Activated naive CD8-positive, alpha-beta T cell treated with anti-CD3 and anti-CD28 coated beads, Interleukin-2, amount 10 ng/mL, durations not matched to agents 7 days and 5 days (primary cell): ENCODE results near the gene DCLRE1B. TPM values are rescaled to one million over a fixed set of nuclear protein-coding genes. Genes with fewer than 3 reads are reported as not detected.

ENCODE experiments used
- ATAC-seq: fragments of 150-1000 bp; cut with Tn5 transposase; one replicate; pipeline ENCODE4 v1.10.0; 2021; ENCODE audit warnings: low read depth, moderate library complexity
- POLR2A ChIA-PET: fragments of 350-600 bp; sonication (Branson Sonifier 250); formaldehyde crosslinking; loops from one replicate; lab custom pipeline; 2021; ENCODE audit warnings: antibody characterized with exemption; lab: Charles Lee
- DNase-seq: peaks from one replicate; pipeline ENCODE4 v3.0.0; 2021
- H3K27ac Mint-ChIP-seq: one replicate; pipeline ENCODE4 v1.8.0; 2022; ENCODE audit warnings: mild to moderate bottlenecking, mixed read lengths
- H3K27me3 Mint-ChIP-seq: one replicate; pipeline ENCODE4 v1.8.0; 2022; ENCODE audit warnings: mild to moderate bottlenecking, moderate library complexity, mixed read lengths
- H3K36me3 Mint-ChIP-seq: one replicate; pipeline ENCODE4 v1.8.0; 2021; ENCODE audit warnings: mild to moderate bottlenecking, mixed read lengths
- H3K4me1 Mint-ChIP-seq: one replicate; pipeline ENCODE4 v1.8.0; 2021; ENCODE audit warnings: mixed read lengths
- H3K4me3 Mint-ChIP-seq: one replicate; pipeline ENCODE4 v1.8.0; 2022; ENCODE audit warnings: mild to moderate bottlenecking, moderate library complexity, mixed read lengths
- H3K9me3 Mint-ChIP-seq: one replicate; pipeline ENCODE4 v1.8.0; 2021; ENCODE audit warnings: mixed read lengths
- total RNA-seq, 2 experiments: library from RNA; stranded (reverse); gene quantifications; one replicate each; pipeline ENCODE4 v1.2.3, GENCODE V29; 2021

The DCLRE1B gene
- total RNA-seq, 2 experiments from 2014 or later: 13.4 to 14.3 TPM

DNA sequence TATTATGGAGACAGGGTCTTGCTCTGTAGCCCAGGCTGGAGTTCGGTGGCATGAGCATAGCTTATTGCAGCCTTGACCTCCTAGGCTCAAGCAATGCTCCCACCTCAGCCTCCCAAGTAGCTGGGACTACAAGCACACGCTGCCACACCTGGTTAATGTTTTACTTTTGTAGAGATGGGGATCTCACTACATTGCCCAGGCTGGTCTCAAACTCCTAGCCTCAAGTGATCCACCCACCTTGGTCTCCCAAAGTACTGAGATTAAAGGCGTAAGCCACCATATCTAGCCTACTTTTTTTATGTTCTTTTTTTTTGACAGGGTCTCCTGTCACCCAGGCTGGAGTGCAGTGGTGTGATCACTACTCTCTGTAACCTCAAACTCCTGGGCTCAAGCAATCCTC lies 11.9 kb upstream of the DCLRE1B start:
- Mint-ChIP-seq H3K36me3 (peaks cover 37% of the 10 kb centered on the region), H3K9me3 (no peaks in the 10 kb centered on the region), H3K4me3 (no peak overlapping the region), H3K27me3 (no peaks in the 10 kb centered on the region), H3K27ac (no peak overlapping the region), H3K4me1 (peaks cover 7% of the 10 kb centered on the region)
- POLR2A ChIA-PET: interaction anchor here (1.3 kb wide), 1 partner anchor 12 kb away, joined by 5 read pairs; no protein-coding TSS in a partner anchor
- ATAC-seq: no peak
- no peak for DNase-seq

DNA sequence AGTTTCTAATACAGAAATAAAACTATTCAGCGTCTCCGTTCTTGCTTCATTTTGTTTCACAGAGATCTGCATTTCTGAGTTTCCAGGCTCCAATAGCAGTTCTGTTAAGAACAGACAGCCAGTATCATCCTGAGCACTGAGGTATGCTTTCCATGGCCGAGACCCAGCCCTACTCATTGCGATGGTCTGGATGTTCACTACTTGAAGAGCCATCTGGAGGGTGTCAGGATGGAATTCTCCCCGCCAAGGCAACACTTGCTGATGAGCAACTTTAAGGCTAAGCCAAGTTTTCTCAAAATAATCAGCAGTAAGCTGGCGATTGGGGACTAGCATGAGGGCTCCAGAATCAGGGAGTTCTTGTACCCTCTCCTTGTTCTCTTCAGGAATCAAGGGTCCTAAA lies 10.0 kb upstream of the DCLRE1B start:
- POLR2A ChIA-PET: no interaction called here
- no peak for DNase-seq
- no peak overlapping the region for H3K4me3 Mint-ChIP-seq
- H3K36me3 Mint-ChIP-seq: peaks cover 53% of the 10 kb centered on the region
- peaks cover 16% of the 10 kb centered on the region for H3K4me1 Mint-ChIP-seq
- no peak for ATAC-seq
- no peaks in the 10 kb centered on the region for H3K27me3 Mint-ChIP-seq
- H3K27ac Mint-ChIP-seq: no peak overlapping the region
- no peaks in the 10 kb centered on the region for H3K9me3 Mint-ChIP-seq

DNA sequence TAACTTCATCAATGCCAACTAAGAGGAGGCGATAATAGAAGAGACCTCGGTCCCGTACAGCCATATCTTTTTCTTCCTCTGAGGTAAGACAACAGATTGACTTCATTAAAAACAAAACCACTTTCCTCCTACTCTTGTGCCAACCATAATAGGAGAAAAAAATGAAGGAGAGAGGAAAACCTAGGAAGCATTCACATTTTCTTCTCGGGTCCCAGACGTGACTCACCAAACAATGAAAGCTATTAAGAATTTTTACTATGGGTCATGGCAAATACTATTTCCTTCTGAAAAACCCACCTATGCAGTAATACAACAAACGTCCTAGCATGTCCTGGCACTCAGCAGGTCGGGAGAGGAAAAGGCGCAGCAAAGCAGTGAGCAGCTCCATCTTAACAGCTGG lies 9.2 kb upstream of the DCLRE1B start:
- Mint-ChIP-seq H3K27me3 (no peaks in the 10 kb centered on the region), H3K27ac (peak overlapping the region; percentile 11), H3K36me3 (peaks cover 56% of the 10 kb centered on the region), H3K4me1 (peaks cover 16% of the 10 kb centered on the region), H3K4me3 (no peak overlapping the region), H3K9me3 (no peaks in the 10 kb centered on the region)
- ATAC-seq (no peak), DNase-seq (no peak)
- POLR2A ChIA-PET: interaction anchor here (0.6 to 1.1 kb wide), 2 partner anchors 24 to 27 kb away, joined by 3 read pairs; no protein-coding TSS in a partner anchor

DNA sequence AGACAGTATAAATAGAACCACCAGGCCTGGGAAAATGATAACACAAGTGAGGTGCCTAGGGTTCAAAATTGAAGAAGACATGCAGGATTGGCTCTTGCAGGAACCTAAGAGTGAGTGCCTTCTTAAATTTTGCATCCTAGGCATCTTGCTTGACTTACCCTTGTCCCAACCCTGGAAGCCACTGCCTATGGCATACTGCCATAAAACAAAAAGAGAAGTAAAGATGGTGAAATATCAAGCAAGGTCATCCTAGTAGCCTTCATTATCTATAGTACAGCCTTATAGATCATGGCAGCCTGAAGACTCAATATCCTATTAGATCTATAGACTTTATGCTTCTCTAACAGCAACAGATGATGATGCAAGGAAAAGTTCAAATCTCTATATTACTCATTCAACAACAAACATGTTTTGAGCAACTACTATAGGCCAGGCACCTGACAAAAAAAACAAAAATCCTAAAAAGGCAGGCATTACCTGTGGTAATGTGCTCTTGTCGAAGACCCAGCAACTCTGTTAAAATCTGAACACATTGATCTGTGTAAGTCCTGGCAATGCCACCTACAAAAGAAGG lies 6.8 kb upstream of the DCLRE1B start:
- H3K27me3 Mint-ChIP-seq: no peaks in the 10 kb centered on the region
- POLR2A ChIA-PET: no interaction called here
- peaks cover 35% of the 10 kb centered on the region for H3K4me1 Mint-ChIP-seq
- peak overlapping the region; percentile 56 for H3K27ac Mint-ChIP-seq
- no peak for ATAC-seq
- no peak for DNase-seq
- H3K4me3 Mint-ChIP-seq: no peak overlapping the region
- H3K9me3 Mint-ChIP-seq: no peaks in the 10 kb centered on the region
- H3K36me3 Mint-ChIP-seq: peaks cover 68% of the 10 kb centered on the region

DNA sequence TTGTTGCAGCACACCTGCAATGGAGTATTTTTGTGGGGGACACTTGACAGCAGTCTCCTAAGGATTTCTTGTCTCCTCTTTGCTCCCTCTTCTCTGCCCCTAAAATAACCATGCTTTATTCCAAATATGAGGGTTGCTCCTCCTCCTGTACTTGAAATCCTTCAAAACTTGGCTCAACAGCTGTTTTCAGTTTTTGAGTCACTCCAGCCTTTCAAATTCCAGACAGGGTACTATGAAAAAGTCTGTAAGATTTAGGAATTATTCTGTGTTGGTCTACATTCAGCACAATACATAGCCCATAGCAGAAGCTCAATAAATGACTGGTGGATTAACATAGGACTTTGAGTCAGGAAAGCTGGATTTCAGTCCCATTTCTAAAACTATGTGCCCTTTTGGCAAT lies 6.0 kb upstream of the DCLRE1B start:
- no peak overlapping the region for H3K27ac Mint-ChIP-seq
- no peaks in the 10 kb centered on the region for H3K9me3 Mint-ChIP-seq
- H3K27me3 Mint-ChIP-seq: no peaks in the 10 kb centered on the region
- POLR2A ChIA-PET: interaction anchor here (0.6 kb wide), 1 partner anchor 46 kb away, joined by 4 read pairs; no protein-coding TSS in a partner anchor
- H3K36me3 Mint-ChIP-seq: peaks cover 68% of the 10 kb centered on the region
- H3K4me3 Mint-ChIP-seq: no peak overlapping the region
- ATAC-seq (no peak), DNase-seq (no peak)
- H3K4me1 Mint-ChIP-seq: peaks cover 41% of the 10 kb centered on the region

DNA sequence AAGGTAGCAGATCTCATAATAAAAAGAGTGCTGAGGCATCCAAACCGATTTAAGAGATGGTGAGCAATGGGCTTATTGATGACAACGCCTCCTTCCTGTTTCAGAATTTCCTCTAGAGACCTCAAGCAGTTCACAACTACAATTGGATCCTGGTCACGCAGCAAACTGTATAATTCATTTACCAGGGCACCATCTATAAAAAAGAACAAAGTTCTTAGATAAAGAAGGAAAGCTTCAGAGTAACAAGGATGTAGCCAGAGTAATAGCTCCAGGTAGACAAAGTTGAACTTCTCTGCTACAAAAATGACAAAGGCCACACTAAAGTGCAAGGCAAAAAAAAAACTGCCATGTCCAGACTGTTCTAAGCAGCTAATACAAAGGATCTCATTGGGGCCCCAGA lies 3.9 kb upstream of the DCLRE1B start:
- H3K9me3 Mint-ChIP-seq: no peaks in the 10 kb centered on the region
- H3K27ac Mint-ChIP-seq: peak overlapping the region; percentile 80
- POLR2A ChIA-PET: interaction anchor here (0.6 to 7.7 kb wide), 4 partner anchors 27 to 151 kb away, joined by 3 to 148 read pairs (median 4); partner anchors contain the start of gene HIPK1
- H3K4me1 Mint-ChIP-seq: peaks cover 44% of the 10 kb centered on the region
- H3K36me3 Mint-ChIP-seq: peaks cover 55% of the 10 kb centered on the region
- DNase-seq (no peak), ATAC-seq (no peak)
- H3K27me3 Mint-ChIP-seq: no peaks in the 10 kb centered on the region
- H3K4me3 Mint-ChIP-seq: peak overlapping the region; percentile 46

DNA sequence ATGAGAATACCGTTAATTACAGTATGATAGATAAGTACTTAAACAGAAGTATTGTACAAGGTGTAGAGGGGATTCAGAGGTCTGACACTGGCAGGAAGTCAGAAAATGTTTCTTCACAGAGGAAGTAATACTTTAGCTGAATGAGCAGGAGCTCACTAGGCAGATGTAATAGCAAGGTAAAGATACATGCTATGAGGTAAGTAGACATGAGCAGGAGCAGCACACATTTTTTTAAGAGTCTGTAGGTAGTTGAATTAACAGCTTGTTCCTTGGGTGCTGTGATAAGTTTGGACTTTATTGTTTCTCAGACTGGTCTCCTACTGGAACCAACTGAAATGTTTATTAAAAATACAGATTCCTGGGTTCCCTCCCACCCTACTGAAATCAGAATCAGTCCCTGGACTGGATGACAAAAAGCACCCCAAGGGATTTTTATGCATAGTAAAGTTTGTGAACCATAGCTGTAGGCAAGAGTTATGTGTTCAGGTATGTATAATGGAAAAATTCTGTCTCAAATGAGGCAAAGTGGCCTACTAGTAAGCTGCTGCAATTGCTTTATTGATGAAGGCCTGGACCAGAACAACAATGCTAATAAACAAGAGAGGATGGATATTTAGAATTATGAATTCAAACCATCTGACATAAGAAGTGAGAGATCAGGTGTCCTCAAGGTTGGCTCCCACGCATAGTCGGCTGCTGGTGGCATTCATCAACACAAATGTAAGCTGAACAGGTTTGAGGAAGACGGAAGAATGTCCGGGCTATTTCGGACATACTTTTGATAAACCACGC lies 1.4 kb upstream of the DCLRE1B start:
- no peak for DNase-seq
- no peak for ATAC-seq
- Mint-ChIP-seq H3K4me1 (peaks cover 50% of the 10 kb centered on the region), H3K36me3 (peaks cover 45% of the 10 kb centered on the region), H3K4me3 (peak overlapping the region; percentile 99), H3K27ac (peak overlapping the region; percentile 91), H3K27me3 (no peaks in the 10 kb centered on the region), H3K9me3 (no peaks in the 10 kb centered on the region)
- POLR2A ChIA-PET: interaction anchor here (0.7 to 7.7 kb wide), 16 partner anchors 17 to 830 kb away, joined by 3 to 148 read pairs (median 6); partner anchors contain the start of genes HIPK1, LRIG2 and RSBN1

DNA sequence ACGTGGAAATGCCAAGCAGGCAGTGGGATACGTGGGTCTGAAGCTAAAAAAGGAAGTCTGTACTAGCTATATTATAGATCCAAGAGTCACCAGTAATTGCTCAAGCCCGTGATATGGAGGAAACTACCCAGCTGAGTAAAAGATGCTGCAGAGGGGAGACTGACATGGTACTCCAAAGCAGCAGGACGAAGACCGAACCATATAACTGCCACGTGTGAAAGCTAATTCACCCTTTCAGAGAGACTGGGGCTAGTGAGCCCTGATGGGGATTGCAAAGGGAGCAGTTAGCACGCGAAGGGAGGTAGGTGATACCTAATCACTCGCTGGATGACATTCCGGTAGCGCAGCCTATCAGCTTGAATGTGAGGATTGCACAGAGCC lies 843 bp upstream of the DCLRE1B start:
- Mint-ChIP-seq H3K9me3 (no peaks in the 10 kb centered on the region), H3K36me3 (peaks cover 41% of the 10 kb centered on the region), H3K27ac (peak overlapping the region; percentile 91), H3K4me1 (peaks cover 47% of the 10 kb centered on the region), H3K4me3 (peak overlapping the region; percentile 99), H3K27me3 (no peaks in the 10 kb centered on the region)
- ATAC-seq: peak; percentile 36
- DNase-seq: no peak
- POLR2A ChIA-PET: interaction anchor here (0.7 to 7.7 kb wide), 16 partner anchors 21 to 831 kb away, joined by 3 to 148 read pairs (median 6); partner anchors contain the start of genes HIPK1, LRIG2 and RSBN1

DNA sequence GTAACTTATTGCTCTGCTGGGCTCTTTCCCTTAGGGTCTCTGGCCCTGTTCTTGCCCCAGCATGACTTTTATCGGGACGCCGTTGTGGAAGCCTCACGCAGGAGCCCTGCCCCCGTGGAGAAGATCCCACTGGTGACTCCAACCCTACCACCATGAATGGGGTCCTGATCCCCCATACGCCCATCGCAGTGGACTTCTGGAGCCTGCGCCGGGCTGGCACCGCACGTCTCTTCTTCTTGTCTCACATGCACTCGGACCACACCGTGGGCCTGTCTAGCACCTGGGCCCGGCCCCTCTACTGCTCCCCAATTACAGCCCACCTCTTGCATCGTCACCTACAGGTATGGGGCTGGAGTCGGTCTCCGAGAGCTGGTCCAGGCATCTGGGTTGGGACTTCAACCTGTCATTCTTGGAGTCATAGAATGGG lies 322 bp downstream of the DCLRE1B start:
- peak overlapping the region; percentile 91 for H3K27ac Mint-ChIP-seq
- POLR2A ChIA-PET: interaction anchor here (0.6 to 7.7 kb wide), 7 partner anchors 21 to 96 kb away, joined by 3 to 148 read pairs (median 5); partner anchors contain the start of genes HIPK1 and RSBN1
- ATAC-seq: no peak
- DNase-seq: no peak
- peaks cover 30% of the 10 kb centered on the region for H3K36me3 Mint-ChIP-seq
- H3K27me3 Mint-ChIP-seq: no peaks in the 10 kb centered on the region
- peaks cover 53% of the 10 kb centered on the region for H3K4me1 Mint-ChIP-seq
- H3K4me3 Mint-ChIP-seq: peak overlapping the region; percentile 99
- H3K9me3 Mint-ChIP-seq: no peaks in the 10 kb centered on the region

DNA sequence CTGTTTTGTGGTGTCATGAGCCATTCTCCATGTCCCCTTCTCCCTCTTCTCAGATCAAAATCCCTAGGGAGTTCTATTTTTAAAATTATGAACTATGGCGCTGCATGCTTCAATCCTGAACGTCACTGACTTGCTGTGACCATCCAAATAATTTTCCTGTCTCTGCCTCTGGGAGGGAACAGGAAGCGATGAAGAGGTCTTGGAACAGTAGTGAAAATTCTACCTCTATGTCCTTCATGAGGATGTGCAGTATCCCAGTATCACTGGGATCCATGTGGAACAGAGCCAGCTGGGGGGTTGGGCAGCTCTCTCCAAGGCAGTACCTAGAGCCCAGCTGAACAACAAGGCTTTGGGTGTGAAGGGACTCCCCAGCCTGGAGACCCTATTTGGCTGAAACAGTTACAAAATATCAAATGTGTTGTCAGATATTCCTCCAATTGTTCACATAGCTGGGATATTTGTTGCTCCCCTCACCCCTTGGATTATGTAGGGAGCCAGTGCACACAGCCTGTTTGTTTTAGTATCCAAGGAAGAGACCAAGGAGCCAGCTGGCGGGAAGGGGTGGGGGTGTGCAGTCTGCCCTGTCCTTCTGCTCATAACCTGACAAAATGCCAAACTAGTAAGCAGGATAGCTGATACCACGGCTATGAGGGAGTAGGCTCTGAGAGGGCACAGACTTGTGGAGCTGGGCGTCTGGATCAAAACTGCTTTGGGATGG lies 7.6 kb downstream of the DCLRE1B start:
- peaks cover 25% of the 10 kb centered on the region for H3K4me1 Mint-ChIP-seq
- H3K4me3 Mint-ChIP-seq: no peak overlapping the region
- H3K36me3 Mint-ChIP-seq: peaks cover 23% of the 10 kb centered on the region
- POLR2A ChIA-PET: interaction anchor here (1.6 kb wide), 1 partner anchor 17 kb away, joined by 5 read pairs; no protein-coding TSS in a partner anchor
- ATAC-seq: no peak
- H3K27me3 Mint-ChIP-seq: no peaks in the 10 kb centered on the region
- no peaks in the 10 kb centered on the region for H3K9me3 Mint-ChIP-seq
- H3K27ac Mint-ChIP-seq: no peak overlapping the region
- no peak for DNase-seq

DNA sequence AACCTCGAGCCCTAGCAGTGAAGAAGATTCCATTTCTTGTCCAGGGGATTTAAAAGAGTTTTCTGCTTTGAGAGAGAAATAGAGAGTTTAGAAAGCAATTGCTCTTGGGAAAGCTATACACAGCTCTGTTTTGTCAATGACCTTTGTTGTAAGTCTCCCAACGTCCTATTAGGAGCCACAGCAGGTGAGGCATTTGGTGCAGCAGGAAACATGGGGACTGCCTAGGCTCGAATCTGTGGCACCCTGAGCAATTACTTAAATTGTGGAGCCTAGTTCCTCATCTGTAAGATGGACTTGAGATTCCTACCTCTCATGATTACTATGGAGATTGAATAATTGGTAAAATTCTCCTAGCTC lies 8.2 kb downstream of the DCLRE1B start:
- H3K27me3 Mint-ChIP-seq: no peaks in the 10 kb centered on the region
- peaks cover 20% of the 10 kb centered on the region for H3K4me1 Mint-ChIP-seq
- H3K36me3 Mint-ChIP-seq: peaks cover 19% of the 10 kb centered on the region
- H3K4me3 Mint-ChIP-seq: no peak overlapping the region
- H3K27ac Mint-ChIP-seq: no peak overlapping the region
- POLR2A ChIA-PET: interaction anchor here (1.6 kb wide), 1 partner anchor 17 kb away, joined by 5 read pairs; no protein-coding TSS in a partner anchor
- H3K9me3 Mint-ChIP-seq: no peaks in the 10 kb centered on the region
- DNase-seq: no peak
- no peak for ATAC-seq

DNA sequence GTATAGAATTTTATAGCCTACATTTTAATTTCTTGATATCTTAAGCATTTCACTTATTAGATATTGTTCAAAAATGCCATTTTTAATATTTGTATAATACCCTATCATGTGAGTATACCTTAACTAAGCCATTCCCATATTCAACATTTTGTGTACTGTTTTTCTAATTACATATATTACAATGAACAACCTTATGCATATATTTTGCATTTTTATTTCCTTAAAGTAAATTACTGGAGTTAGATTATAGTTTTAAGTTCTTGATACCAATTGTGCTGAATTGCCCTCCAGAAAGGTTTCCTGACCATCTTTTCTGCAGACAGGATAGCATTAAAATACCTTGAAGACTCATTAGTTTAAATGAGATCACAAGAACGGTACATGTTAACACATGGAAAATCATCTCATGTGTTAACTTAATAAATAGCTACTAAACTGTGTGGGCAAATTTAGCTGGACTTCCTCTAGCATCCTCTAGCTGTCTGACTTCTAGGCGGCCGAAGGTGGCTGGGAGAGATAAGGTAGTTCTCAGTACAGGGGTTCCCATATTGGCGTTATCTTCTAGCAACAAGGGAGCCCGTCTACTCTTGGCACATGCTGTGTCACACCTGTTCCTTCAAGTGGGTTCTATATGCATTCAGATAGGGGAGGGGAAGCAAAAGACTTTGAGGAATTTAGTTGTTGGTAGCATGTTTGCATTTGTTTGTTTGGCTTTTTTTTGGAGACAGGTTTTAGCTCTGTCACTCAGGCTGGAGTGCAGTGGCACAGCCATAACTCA lies 8.9 kb downstream of the DCLRE1B start:
- no peak for DNase-seq
- Mint-ChIP-seq H3K36me3 (peaks cover 16% of the 10 kb centered on the region), H3K27ac (no peak overlapping the region), H3K27me3 (no peaks in the 10 kb centered on the region), H3K9me3 (no peaks in the 10 kb centered on the region), H3K4me3 (no peak overlapping the region), H3K4me1 (peaks cover 14% of the 10 kb centered on the region)
- no peak for ATAC-seq
- POLR2A ChIA-PET: interaction anchor here (1.6 kb wide), 1 partner anchor 16 kb away, joined by 5 read pairs; no protein-coding TSS in a partner anchor
